ENCODE results near the gene NES.
"Not testable (repeated sequence)": the region's sequence is repeated elsewhere in the genome, so short reads cannot be mapped to it uniquely, and the experiment has no call there.

The NES gene

DNA sequence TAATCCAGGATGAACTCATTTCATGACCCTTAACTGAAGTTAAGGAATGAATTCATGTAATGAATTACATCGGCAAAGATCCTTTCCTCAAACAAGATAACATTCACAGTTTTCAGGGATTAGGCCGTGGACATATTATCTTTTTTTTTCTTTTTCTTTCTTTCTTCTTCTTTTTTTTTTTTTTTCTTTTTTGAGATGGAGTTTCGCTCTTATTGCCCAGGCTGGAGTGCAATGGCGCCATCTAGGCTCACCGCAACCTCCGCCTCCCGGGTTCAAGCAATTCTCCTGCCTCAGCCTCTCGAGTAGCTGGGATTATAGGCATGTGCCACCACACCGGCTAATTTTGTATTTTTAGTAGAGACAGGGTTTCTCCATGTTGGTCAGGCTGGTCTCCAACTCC is 46.1 kb downstream of the NES start:
- POLR2A ChIA-PET: interaction anchor here (2.0 kb wide), 1 partner anchor 30 kb away, joined by 5 read pairs; no protein-coding TSS in a partner anchor
- CTCF ChIA-PET: interaction anchor here (1.1 to 2.2 kb wide), 5 partner anchors 11 to 75 kb away, joined by 3 to 12 read pairs (median 8); partner anchors contain the start of genes BCAN, CRABP2 and HAPLN2
- TF ChIP-seq ZNF384 (IDR thresholded peaks at IDR 0.05): peak; percentile 65

DNA sequence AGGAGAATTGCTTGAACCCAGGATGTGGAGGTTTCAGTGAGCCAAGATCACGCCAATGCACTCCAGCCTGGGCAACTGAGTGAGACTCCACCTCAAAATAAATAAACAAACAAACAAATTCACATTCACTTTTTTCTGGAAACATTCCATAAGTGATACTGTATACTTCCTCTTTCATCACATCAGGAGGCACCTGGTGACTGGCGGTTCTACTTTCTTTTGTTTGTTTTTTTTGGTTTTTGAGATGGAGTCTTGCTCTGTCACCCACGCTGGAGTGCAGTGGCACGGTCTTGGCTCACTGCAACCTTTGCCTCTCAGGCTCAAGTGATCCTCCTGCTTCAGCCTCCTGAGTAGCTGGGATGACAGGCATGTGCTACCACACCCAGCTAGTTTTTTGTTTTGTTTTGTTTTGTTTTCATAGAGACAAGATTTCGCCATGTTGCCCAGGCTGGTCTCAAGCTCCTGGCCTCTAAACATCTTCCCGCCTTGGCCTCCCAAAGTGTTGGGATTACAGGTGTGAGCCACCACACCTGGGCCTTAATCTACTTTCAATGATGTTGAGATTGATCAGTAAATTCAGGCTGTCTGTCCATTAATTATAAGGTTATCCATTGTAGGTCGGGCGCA is 47.3 kb downstream of the NES start:
- ChIA-PET CTCF (interaction anchor here (0.6 to 2.2 kb wide), 6 partner anchors 10 to 915 kb away, joined by 3 to 12 read pairs (median 3); partner anchors contain the start of gene HAPLN2), POLR2A (interaction anchor here (1.4 kb wide), 1 partner anchor 98 kb away, joined by 4 read pairs; the partner anchor contains the start of genes ISG20L2 and METTL25B)
- TF ChIP-seq L3MBTL2 (conservative IDR thresholded peaks at IDR 0.05) (no peak), SUZ12 (IDR thresholded peaks at IDR 0.05) (no peak), LEF1 (IDR thresholded peaks at IDR 0.05; ENCODE audit: borderline replicate concordance) (no peak), ARNT (IDR thresholded peaks at IDR 0.05) (no peak), ELF4 (IDR thresholded peaks at IDR 0.05) (no peak), ZNF384 (IDR thresholded peaks at IDR 0.05) (no peak), NFRKB (IDR thresholded peaks at IDR 0.05) (no peak), FOXM1 (IDR thresholded peaks at IDR 0.05; ENCODE audit: borderline replicate concordance) (no peak), HDGF (IDR thresholded peaks at IDR 0.05; ENCODE audit: borderline replicate concordance) (no peak), FOXA1 (IDR thresholded peaks at IDR 0.05) (no peak), BHLHE40 (IDR thresholded peaks at IDR 0.05; ENCODE audit: borderline replicate concordance) (no peak), CTBP1 (IDR thresholded peaks at IDR 0.05; ENCODE audit: borderline replicate concordance) (no peak), FOXK2 (IDR thresholded peaks at IDR 0.05) (no peak), TARDBP (IDR thresholded peaks at IDR 0.05) (no peak), SP1 (IDR thresholded peaks at IDR 0.05) (no peak)
- TF ChIP-seq, protein P1, sequence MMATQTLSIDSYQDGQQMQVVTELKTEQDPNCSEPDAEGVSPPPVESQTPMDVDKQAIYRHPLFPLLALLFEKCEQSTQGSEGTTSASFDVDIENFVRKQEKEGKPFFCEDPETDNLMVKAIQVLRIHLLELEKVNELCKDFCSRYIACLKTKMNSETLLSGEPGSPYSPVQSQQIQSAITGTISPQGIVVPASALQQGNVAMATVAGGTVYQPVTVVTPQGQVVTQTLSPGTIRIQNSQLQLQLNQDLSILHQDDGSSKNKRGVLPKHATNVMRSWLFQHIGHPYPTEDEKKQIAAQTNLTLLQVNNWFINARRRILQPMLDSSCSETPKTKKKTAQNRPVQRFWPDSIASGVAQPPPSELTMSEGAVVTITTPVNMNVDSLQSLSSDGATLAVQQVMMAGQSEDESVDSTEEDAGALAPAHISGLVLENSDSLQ (IDR thresholded peaks at IDR 0.05): no peak
- DNase-seq (ENCODE audit: extremely low spot score): no peak

More for the DNA sequence above, 46.1 kb downstream of the NES start:
- not testable (repeated sequence) for DNase-seq (ENCODE audit: extremely low spot score)

DNA sequence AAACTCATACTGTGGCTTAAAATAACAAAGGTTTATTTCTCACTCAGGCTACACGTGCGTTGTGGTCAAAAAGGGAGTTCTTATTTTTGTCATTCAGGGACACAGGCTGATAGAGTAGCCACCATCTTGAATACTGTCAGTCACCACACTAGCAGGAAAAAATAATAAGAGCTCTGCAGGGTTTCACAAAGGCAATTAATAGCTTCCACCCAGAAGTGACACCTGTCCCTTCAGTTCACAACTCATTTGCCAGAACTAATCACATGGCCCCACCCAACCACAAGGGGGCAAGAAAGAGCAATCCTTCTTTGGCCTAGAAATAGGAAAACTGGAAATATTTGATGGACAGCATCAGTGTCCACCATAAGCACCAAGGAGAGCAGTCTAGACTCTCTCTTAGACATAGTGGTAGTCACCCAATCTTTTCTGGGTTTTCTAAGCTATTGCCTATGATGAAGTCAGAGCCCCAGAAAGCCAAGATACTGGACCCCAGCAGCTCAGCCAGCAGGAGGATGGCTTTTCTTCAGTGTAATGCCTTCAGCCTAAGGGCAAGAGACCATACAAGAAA is 49.8 kb downstream of the NES start:
- peak; percentile 56 for DNase-seq (ENCODE audit: extremely low spot score)
- TF ChIP-seq FOXK2 (IDR thresholded peaks at IDR 0.05) (no peak), SUZ12 (IDR thresholded peaks at IDR 0.05) (no peak), HDGF (IDR thresholded peaks at IDR 0.05; ENCODE audit: borderline replicate concordance) (no peak), ELF4 (IDR thresholded peaks at IDR 0.05) (no peak), FOXA1 (IDR thresholded peaks at IDR 0.05) (no peak), ZNF384 (IDR thresholded peaks at IDR 0.05) (no peak)
- TF ChIP-seq, protein P1 (IDR thresholded peaks at IDR 0.05): peak; percentile 94
- CTCF ChIA-PET: interaction anchor here (0.6 to 6.5 kb wide), 21 partner anchors 9 to 261 kb away, joined by 3 to 97 read pairs (median 5); partner anchors contain the start of genes BCAN, HAPLN2, METTL25B and NES
- POLR2A ChIA-PET: interaction anchor here (0.6 to 1.3 kb wide), 4 partner anchors 20 to 50 kb away, joined by 3 to 4 read pairs (median 4); no protein-coding TSS in a partner anchor

DNA sequence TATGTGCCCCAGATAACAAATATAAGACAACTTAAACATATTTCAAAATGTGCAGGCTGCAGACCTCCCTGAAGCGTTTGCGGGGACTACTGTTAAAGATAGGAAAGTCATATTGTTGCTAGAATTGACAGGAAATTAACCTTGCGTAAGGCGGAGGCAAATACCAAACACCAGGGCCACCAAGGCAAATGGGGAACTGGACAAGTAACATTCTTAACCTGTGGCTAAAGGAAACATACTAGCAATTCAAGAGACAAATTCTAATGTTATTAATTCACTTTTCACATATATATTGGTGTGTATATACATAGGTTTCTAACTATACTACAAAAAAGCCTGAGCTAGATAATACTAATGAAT is 51.1 kb downstream of the NES start:
- DNase-seq (ENCODE audit: extremely low spot score): no peak
- TF ChIP-seq CTBP1 (IDR thresholded peaks at IDR 0.05; ENCODE audit: borderline replicate concordance) (no peak), LEF1 (IDR thresholded peaks at IDR 0.05; ENCODE audit: borderline replicate concordance) (no peak), ELF4 (IDR thresholded peaks at IDR 0.05) (no peak), ARNT (IDR thresholded peaks at IDR 0.05) (no peak), SUZ12 (IDR thresholded peaks at IDR 0.05) (no peak), SP1 (IDR thresholded peaks at IDR 0.05) (no peak), L3MBTL2 (conservative IDR thresholded peaks at IDR 0.05) (no peak), TARDBP (IDR thresholded peaks at IDR 0.05) (no peak), BHLHE40 (IDR thresholded peaks at IDR 0.05; ENCODE audit: borderline replicate concordance) (no peak)
- ChIA-PET POLR2A (interaction anchor here (0.9 to 4.2 kb wide), 3 partner anchors 17 to 33 kb away, joined by 3 to 33 read pairs (median 4); partner anchors contain the start of gene NAXE), CTCF (interaction anchor here (0.6 to 6.5 kb wide), 17 partner anchors 9 to 240 kb away, joined by 3 to 97 read pairs (median 4); partner anchors contain the start of genes BCAN, CRABP2 and NES)

DNA sequence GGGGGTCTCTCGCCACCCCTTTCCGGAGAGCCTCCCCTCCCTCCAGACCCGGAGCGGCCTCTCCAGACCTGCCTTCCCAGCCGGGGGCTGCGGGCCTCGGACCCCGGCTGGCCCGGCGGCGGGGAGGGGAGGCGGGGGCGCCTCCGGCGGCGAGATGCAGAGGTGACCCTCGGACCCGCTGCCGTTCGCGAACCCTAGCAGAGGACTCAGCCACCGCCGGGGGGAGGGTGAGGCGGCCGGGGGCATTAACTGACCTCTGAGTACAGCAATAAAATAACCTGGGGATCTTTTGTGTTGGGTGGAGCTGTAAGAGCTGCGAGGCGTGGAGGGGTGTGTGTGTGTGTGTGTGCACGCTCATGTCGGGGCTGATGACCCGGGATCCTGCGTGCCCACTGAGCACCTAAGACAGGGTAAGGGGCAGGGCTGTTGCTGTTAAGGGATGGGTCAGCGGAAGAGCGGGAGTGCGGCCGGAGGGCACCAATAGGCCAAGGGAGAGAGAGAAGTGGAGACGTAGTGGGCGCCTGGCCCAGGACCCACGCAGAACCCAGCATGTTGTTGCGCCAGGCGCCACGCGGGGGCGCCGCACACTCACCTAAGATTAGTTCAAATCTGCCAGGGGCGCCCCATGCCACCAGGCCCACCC is 51.6 kb downstream of the NES start:
- no peak for TF ChIP-seq ZNF384 (IDR thresholded peaks at IDR 0.05)
- TF ChIP-seq TARDBP (IDR thresholded peaks at IDR 0.05): peak; percentile 89
- peak; percentile 73 for DNase-seq (ENCODE audit: extremely low spot score)
- ChIA-PET CTCF (interaction anchor here (0.7 to 6.5 kb wide), 13 partner anchors 8 to 80 kb away, joined by 3 to 97 read pairs (median 7); partner anchors contain the start of genes BCAN, CRABP2 and NES), POLR2A (interaction anchor here (0.9 to 4.2 kb wide), 5 partner anchors 17 to 125 kb away, joined by 3 to 33 read pairs (median 6); partner anchors contain the start of genes MEF2D and NAXE)

DNA sequence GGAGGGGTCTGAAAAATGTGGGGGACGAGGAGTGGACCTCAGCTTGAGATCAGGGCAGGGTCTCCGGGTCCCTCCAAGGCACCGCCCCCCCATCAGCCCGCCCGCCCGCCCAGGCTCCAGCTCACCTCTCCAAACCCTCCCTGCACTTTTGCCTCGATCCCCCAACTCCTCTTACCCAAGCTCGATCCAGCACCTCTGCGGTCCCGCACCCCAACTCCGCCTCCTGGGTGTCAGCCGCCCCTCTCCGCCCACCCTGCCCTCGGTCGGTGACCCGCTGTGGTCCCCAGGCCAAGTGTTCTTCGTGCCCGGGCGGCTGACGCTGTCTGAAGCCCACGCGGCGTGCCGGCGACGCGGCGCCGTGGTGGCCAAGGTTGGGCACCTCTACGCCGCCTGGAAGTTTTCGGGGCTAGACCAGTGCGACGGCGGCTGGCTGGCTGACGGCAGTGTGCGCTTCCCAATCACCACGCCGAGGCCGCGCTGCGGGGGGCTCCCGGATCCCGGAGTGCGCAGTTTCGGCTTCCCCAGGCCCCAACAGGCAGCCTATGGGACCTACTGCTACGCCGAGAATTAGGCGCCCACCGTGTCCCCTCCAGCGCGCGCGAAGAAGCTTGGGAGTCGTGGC is 52.3 kb downstream of the NES start:
- no peak for DNase-seq (ENCODE audit: extremely low spot score)
- CTCF ChIA-PET: interaction anchor here (0.6 to 6.5 kb wide), 24 partner anchors 7 to 295 kb away, joined by 3 to 97 read pairs (median 5); partner anchors contain the start of genes BCAN, CRABP2, LRRC71 and NAXE
- TF ChIP-seq HDGF (IDR thresholded peaks at IDR 0.05; ENCODE audit: borderline replicate concordance) (no peak), L3MBTL2 (conservative IDR thresholded peaks at IDR 0.05) (peak; percentile 79)
- POLR2A ChIA-PET: interaction anchor here (0.8 to 4.2 kb wide), 20 partner anchors 9 to 168 kb away, joined by 3 to 33 read pairs (median 5); partner anchors contain the start of genes BCAN, IQGAP3, MEF2D and MRPL24

Measured in HEK293T (cell line).